ENCODE measurements around the gene ALOX15.
"Not testable (repeated sequence)": the region's sequence is repeated elsewhere in the genome, so short reads cannot be mapped to it uniquely, and the experiment has no call there.

GRCh38 chr17:4683739-4684138 is 42.3 kb upstream of the ALOX15 start:
- not testable (repeated sequence) for TF ChIP-seq POLR2A, CTCF (IDR thresholded peaks at IDR 0.05)
